Central memory CD4-positive, alpha-beta T cell (primary cell): ENCODE results near the gene HEG1.
"Not testable (repeated sequence)": the region's sequence is repeated elsewhere in the genome, so short reads cannot be mapped to it uniquely, and the experiment has no call there.

Experiments used
- DNase-seq: peaks from one replicate; pipeline ENCODE4 v3.0.0; 2022

Gene HEG1

DNA sequence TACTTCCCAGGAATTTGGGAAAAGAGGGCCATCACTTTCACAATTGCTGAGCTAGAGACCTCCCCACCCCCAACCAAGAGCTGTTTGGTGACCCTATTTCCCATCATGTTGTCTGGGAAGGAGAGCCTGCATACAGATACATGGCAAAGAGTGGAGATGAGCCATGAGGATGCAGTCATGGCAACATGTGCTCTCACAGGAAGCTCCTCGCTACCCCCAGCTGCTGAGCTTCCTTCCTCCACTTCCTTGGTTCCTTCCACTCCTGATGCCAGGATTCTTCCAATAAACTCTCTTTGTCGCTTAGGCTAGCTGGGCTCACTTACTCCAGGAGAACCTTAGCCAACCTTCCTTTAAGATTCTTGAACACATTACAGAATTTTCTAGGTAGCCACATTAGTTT lies 72.9 kb downstream of the HEG1 start:
- DNase-seq: no peak

DNA sequence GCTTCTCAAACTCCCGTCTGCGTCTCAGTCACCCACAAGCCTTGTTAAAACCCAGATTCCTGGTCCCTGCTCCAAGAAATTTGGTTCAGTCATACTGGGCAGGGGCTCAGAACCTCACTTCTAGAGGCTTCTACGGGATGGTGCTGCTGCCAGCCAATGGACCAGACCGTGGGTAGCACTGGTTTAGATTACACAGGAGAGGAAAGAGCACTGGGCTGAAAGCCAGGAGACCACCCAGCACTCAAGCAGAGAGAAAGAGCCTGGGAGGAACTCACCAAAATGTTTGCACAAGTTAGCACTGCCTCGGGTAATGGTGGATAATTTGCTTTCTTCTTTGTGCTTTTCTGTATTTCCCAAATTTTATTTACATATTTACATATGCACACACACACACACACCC lies 74.3 kb downstream of the HEG1 start:
- DNase-seq: no peak

DNA sequence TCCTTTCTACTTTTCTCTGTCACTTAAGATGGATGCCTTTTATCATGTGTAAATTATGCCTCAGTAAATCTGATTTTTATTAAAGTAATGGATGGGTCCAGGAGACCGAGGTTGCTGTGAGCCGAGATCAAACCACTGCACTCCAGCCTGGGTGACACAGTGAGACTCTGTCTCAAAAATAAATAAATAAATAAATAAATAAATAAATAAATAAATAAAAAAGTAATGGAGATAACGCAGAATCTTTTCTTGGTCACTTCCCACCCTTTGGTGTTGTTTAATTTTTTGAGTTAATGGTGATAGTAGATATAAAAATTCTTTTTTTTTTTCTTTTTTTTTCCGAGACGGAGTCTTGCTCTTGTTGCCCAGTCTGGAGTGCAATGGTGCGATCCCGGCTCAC lies 77.2 kb downstream of the HEG1 start:
- DNase-seq: no peak

GRCh38 chr3:124976383-124976782 lies 79.4 kb downstream of the HEG1 start:
- DNase-seq: no peak

GRCh38 chr3:124974691-124975090 lies 81.1 kb downstream of the HEG1 start:
- DNase-seq: no peak

DNA sequence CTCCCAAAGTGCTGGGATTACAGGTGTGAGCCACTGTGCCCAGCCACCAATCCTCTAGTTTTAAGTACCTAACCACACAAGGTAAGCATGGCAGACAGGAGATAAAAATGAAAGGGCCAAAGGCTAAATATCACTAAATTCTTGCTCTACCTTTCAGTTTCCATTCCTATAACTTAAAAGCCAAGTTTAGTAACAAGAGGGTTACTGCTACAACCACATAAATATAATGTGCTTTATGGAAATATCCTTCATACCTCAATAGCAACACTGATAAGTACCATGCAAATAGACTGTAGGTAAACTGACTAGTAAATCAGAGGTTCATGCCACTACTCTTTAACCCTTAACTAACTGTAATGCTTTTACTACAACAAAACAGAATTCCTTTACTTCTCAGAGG lies 82.5 kb downstream of the HEG1 start:
- DNase-seq: no peak

GRCh38 chr3:124972457-124972856 lies 83.3 kb downstream of the HEG1 start:
- DNase-seq: no peak

GRCh38 chr3:124969963-124970722 lies 85.7 kb downstream of the HEG1 start:
- no peak for DNase-seq

DNA sequence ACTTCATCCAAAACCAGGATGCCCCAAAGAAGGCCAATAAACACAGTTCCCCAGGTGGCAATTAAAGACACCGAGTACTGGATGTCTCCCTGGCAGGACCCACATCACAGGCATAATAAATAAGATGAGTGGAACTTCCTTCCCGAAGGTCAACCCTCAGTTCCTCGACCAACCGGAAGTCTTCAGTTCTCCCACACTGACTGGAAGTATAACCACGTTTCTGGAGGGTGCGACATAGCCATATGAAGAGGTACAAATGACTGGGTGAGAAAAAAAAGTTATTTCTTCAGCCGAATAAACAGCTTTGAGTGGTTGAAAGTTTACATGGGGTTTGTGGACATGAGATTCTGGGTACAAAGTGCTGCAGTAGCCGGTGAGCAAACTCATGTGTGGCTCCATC lies 86.6 kb downstream of the HEG1 start:
- DNase-seq: no peak

- DNase-seq: no peak
Measured at GRCh38 chr3:124967964-124968363, 87.8 kb downstream of the HEG1 start.

DNA sequence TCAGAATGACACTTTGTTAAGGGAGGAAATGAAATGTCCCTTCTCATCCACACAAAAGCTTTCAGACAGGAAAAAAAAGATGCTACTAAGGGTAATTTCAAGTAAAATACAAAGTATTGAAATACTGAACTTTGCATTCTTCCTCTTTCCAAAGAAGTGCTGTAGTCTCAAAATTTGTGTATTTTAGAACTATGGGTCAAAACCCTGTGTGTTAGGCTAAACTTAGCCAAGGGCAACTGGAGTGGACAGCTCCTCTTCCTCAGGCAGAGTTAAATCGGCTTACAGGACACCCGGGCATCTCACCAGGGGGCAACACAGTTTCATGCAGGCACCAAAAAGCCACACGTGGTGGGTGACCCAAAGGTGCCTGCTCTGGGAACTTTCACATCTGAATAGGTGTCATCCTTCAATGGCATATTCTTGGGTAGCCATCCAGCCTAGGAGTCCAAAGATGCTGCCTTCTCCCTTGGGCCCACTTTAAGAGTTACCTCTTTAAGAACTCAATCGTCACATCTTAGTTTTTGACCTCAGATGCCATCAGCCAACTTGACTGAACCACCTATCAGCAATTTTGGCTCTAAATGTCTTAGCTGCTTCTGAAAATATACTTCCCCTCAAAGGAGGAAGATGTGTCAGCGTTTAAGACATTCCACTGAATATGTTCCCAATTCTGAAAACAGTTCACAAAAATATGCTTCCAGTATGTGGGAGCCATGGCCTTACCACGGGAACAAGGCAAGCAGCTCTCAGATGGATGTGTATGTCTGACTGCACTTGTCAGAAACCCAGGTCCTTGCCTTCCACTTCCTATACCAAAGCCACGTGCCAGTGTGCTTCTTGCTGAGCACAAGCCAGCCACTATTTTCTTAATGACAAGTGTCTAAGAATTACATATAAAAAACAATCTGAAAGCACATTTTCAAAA lies 89.0 kb downstream of the HEG1 start:
- DNase-seq: no peak

- DNase-seq: no peak
Measured at GRCh38 chr3:124965413-124965812, 90.4 kb downstream of the HEG1 start.

- no peak for DNase-seq
Measured at GRCh38 chr3:124964387-124964786, 91.4 kb downstream of the HEG1 start.

DNA sequence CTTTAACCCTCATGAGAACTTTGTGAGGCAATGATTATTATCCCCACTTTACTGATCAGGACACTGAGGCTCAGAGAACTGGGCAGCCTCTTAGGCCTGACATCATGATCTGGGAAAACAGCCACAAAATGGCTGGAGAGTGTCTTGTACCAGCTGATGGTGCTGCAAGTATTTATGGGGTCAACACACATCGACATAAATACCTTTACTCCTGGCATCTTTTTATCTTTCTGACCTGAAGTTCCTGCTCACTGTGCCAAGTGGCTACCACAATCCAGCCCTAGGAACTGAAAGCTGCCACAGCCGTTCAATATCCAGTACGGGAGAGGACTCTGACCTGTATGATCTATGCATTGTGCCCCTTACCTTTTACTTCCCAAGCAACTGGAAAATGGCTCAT lies 92.0 kb downstream of the HEG1 start:
- DNase-seq: no peak

DNA sequence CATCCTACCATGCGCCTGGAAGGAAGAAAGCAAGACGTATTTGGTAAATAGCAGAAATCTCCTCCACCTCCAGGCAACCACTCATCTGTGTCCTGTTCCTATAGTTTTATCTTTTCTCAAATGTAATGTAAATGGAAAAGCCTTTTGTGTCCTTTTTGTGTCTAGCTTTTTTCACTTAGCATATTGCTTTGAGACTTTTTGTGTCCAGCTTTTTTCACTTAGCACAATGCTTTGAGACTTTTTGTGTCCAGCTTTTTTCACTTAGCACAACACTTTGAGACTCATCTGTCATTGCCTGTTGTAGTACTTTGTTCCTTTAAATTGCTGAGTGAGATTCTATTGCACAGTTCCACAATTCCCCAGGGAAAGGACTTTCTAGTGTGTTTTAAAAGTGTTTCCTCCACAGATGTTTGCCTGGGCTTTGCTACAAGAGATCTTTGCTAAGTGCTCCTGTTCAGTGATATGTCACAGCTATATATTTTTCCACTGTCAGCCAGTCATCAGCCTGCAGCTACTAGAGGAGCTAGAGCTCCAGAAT lies 93.3 kb downstream of the HEG1 start:
- DNase-seq: no peak

DNA sequence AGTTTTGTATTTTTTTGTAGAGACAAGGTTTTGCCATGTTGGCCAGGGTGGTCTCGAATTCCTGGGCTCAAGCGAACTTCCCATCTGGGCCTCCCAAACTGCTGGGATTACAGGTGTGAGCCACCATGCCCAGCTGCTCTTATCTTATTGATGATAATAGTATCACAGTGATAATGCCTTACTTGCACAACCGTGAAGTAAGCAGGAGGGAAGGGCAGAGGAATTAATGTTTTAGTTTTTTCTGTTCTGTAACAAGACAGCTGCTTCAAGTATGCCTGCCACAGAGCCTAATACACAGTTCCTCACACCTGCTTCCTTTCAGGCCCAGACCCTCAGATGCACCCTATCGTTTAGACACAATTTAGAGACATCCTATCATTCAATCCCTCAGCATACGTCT lies 95.1 kb downstream of the HEG1 start:
- no peak for DNase-seq

- DNase-seq: no peak
Measured at GRCh38 chr3:124960105-124960504, 95.7 kb downstream of the HEG1 start.

DNA sequence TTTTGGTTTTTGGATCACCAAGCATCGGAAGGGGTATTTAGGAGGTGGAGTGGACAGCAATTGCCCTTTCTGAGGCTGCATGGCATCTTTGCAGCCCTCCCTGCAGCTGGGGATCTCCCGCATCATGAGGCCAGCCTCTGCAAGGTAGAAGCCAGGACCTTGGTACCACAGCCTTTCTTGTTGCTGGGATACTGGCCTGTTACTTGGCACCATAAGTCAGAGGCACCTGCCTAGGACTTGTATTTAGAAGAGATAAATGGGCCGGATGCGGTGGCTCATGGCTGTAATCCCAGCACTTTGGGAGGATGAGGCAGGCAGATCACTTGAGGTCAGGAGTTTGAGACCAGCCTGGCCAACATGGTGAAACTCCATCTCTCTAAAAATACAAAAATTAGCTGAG lies 97.8 kb downstream of the HEG1 start:
- DNase-seq: not testable (repeated sequence)

- no peak for DNase-seq
Measured at GRCh38 chr3:124952282-124952855, 103.4 kb downstream of the HEG1 start.

- DNase-seq: no peak
Measured at GRCh38 chr3:124951511-124952281, 104.1 kb downstream of the HEG1 start.

DNA sequence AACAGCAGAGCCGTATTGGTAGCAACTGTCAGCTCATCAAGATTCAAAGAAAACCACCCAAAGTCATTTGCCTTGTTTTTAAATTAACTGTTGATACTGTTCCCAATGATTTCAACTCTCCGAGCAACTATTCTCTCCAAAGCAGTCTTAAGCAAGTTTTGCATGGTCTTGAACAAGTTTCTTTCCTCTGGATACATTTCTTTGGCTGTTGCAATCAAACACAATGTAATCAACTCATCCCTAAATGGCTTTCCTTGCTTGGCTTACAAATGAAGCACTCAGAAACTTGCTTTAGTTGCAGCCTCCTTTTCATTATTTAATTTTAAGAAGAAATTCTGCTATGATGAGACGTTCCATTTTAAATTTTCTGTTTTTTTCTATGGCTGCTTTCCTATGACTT lies 105.8 kb downstream of the HEG1 start:
- DNase-seq: no peak

- no peak for DNase-seq
Measured at GRCh38 chr3:124942613-124943012, 113.2 kb downstream of the HEG1 start.

- no peak for DNase-seq
Measured at GRCh38 chr3:124941771-124942170, 114.0 kb downstream of the HEG1 start.
